HFFc6 (cell line): Measurements from ENCODE around the gene ABCF2. TPM values are rescaled to one million over a fixed set of nuclear protein-coding genes. Genes with fewer than 3 reads are reported as not detected.

Experiments
- DNase-seq: peaks from one replicate; pipeline ENCODE4 v3.0.0-alpha.2; 2018
- H3K27ac Mint-ChIP-seq: 2 replicates; pipeline ENCODE4 v1.8.0; 2020; ENCODE audit warnings: mild to moderate bottlenecking, mixed read lengths
- H3K27me3 Mint-ChIP-seq: 2 replicates; pipeline ENCODE4 v1.8.0; 2021; ENCODE audit warnings: mild to moderate bottlenecking, moderate library complexity, mixed read lengths; ENCODE audit not compliant: insufficient read depth
- H3K36me3 Mint-ChIP-seq: 2 replicates; pipeline ENCODE4 v1.8.0; 2021; ENCODE audit warnings: low read depth, mixed read lengths
- H3K4me1 Mint-ChIP-seq: 2 replicates; pipeline ENCODE4 v1.8.0; 2020; ENCODE audit warnings: low read depth, mixed read lengths
- H3K4me3 Mint-ChIP-seq: 2 replicates; pipeline ENCODE4 v1.8.0; 2020; ENCODE audit warnings: mild to moderate bottlenecking, moderate library complexity, mixed read lengths
- H3K9me3 Mint-ChIP-seq: 2 replicates; pipeline ENCODE4 v1.8.0; 2020; ENCODE audit warnings: mild to moderate bottlenecking, mixed read lengths
- total RNA-seq, 6 experiments: library from RNA; stranded (reverse); fragmentation: NEBNext Ultra II Directional; extraction: Animal tissue kit (Norgen Biotek cat#: 25700); gene quantifications; 2 replicates in 1 of 6; 3 replicates in 5 of 6; pipeline ENCODE4 v1.2.3, GENCODE V29; 2021
- TF ChIP-seq, protein P1 (sequence below): fragments of 200-600 bp; sonication (generic); IDR thresholded peaks from 2 replicates; pipeline ENCODE4 v1.5.0; 2021; ENCODE audit warnings: antibody characterized with exemption, mild to moderate bottlenecking

The ABCF2 gene
- total RNA-seq, 6 experiments from 2014 or later, result 63.8 to 79.7 (median 67.8) TPM

DNA sequence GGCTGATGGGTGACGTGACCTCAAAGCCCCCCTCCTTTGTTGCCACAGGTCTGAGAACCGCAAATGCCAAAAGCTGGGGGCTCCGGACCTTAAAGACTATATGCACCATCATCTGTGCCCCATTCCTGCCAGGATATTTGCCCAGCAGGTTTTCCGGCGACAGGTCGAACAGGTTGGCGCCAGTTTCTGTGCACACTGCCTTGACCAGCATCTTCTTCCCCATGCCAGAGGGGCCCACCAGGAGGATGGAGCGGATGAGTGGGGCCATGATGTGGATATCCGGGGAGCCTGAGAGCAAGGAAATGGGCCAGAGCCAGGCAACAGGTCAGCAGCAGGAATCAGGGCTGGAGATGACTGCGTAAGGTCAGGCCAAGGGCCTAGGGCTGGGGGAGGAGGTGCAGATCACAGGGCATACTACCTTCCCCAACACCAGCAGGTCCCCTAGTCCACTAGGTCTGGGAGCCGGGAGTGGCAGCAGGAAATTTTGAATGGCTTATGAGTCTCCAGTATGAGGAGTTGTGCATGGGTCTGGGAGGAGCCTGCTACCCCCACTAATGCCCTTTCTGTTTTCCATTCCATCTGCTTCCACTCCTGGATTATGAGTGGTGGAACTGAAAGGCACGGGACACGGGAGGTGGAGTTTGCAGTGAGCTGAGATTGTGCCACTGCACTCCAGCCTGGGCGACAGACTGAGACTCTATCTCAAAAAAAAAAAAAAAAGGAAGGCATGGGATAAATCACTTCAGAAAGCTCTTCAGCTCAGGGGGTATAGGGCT, 33.6 kb downstream of the ABCF2 start:
- no peak for DNase-seq
- H3K4me3 Mint-ChIP-seq, result no peak overlapping the region
- no peak overlapping the region for H3K27ac Mint-ChIP-seq
- H3K4me1 Mint-ChIP-seq, result no peaks in the 10 kb centered on the region
- H3K36me3 Mint-ChIP-seq, result no peaks in the 10 kb centered on the region
- no peaks in the 10 kb centered on the region for H3K9me3 Mint-ChIP-seq
- TF ChIP-seq, protein P1, sequence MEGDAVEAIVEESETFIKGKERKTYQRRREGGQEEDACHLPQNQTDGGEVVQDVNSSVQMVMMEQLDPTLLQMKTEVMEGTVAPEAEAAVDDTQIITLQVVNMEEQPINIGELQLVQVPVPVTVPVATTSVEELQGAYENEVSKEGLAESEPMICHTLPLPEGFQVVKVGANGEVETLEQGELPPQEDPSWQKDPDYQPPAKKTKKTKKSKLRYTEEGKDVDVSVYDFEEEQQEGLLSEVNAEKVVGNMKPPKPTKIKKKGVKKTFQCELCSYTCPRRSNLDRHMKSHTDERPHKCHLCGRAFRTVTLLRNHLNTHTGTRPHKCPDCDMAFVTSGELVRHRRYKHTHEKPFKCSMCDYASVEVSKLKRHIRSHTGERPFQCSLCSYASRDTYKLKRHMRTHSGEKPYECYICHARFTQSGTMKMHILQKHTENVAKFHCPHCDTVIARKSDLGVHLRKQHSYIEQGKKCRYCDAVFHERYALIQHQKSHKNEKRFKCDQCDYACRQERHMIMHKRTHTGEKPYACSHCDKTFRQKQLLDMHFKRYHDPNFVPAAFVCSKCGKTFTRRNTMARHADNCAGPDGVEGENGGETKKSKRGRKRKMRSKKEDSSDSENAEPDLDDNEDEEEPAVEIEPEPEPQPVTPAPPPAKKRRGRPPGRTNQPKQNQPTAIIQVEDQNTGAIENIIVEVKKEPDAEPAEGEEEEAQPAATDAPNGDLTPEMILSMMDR, result no peak
- H3K27me3 Mint-ChIP-seq, result peaks cover 50% of the 10 kb centered on the region

DNA sequence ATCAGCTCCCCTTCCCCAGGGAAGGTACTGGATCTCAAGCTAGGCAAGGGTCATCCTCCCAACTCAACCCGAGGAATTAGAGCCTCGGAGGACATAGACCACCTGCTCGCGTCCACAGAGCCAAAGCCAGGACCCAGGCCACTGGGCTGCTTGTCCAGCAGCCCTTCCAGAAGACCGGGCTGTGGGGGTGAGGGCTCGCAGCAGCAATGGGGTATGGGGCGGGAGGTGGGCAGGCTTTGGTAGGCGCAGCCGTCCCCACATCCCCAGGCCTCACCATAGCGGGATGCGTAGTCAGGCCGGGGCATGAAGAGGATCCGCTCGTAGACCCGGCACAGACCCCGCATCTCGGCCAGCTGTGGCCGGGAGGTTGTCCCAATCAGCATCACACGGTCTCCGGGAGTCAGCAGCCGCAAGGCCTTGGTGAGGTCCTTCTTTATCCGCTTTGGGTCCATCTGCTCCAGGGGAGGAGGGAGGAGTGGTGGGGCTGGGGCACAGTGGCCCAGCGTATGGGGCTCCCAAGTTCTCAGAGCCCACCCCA, 34.9 kb downstream of the ABCF2 start:
- Mint-ChIP-seq H3K36me3 (no peaks in the 10 kb centered on the region), H3K4me1 (no peaks in the 10 kb centered on the region), H3K9me3 (no peaks in the 10 kb centered on the region), H3K4me3 (no peak overlapping the region), H3K27ac (no peak overlapping the region), H3K27me3 (peaks cover 62% of the 10 kb centered on the region)
- DNase-seq, result no peak
- TF ChIP-seq, protein P1, result no peak

DNA sequence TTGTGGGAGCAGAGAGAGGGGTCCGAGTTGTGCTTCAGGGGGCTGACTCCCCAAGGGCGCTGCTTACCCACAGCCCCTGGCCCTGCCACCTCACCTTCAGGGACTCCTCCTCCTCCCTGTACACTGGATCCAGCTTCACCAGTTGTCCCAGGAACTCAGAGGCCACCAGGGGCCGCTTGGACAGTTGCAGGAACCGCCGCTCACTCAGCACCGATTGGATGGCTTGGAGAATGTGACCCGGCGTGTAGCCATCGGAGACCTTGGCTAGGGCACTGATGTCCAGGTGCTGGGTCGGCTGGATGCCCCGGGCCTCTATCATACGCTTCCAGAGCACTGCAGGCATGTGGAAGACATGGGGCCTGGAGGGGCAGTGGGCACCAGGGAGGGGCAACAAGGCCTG, 35.5 kb downstream of the ABCF2 start:
- H3K9me3 Mint-ChIP-seq, result no peaks in the 10 kb centered on the region
- TF ChIP-seq, protein P1, result no peak

DNA sequence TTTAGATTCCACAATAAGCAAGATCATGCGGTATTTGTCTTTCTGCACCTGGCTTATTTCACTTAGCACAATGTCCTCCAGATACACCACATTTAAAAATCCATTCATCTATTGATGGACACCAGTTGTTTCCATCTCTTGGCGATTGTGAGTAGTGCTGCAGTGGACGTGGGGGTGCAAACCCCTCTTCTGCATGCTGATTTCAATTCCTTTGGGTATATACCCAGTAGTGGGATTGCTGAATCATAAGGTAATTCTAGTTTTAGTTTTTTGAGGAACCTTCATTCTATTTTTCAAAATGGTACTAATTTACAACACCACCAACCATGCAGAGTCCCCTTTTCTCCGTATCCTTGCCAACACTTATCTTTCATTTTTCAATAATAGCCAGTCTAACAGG, 38.0 kb downstream of the ABCF2 start:
- TF ChIP-seq, protein P1, result no peak
- H3K4me1 Mint-ChIP-seq, result no peaks in the 10 kb centered on the region
- no peaks in the 10 kb centered on the region for H3K36me3 Mint-ChIP-seq
- H3K27me3 Mint-ChIP-seq, result peaks cover 69% of the 10 kb centered on the region
- H3K9me3 Mint-ChIP-seq, result no peaks in the 10 kb centered on the region
- no peak overlapping the region for H3K4me3 Mint-ChIP-seq
- no peak for DNase-seq
- H3K27ac Mint-ChIP-seq, result no peak overlapping the region

More for the DNA sequence above, 35.5 kb downstream of the ABCF2 start:
- Mint-ChIP-seq H3K27ac (no peak overlapping the region), H3K27me3 (peaks cover 65% of the 10 kb centered on the region), H3K4me1 (no peaks in the 10 kb centered on the region), H3K36me3 (no peaks in the 10 kb centered on the region), H3K4me3 (no peak overlapping the region)
- DNase-seq, result no peak

DNA sequence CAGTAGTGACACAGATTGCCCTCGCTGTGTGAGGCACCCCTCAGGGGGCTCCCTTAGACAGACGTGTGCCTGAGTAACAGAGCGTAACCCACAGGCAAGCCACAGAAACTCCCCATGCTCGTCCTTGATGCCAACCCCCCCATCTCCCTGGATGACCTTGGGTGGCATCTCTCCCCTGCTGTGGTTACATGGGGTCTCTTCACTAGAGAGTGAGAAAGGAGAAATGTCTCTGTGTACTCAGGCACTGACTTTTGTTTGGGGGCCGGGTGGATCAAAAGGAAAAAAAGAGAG, 38.8 kb downstream of the ABCF2 start:
- Mint-ChIP-seq H3K27me3 (peaks cover 67% of the 10 kb centered on the region), H3K9me3 (no peaks in the 10 kb centered on the region), H3K4me1 (no peaks in the 10 kb centered on the region), H3K4me3 (no peak overlapping the region), H3K27ac (no peak overlapping the region), H3K36me3 (no peaks in the 10 kb centered on the region)
- DNase-seq, result no peak
- TF ChIP-seq, protein P1, result no peak
